Measurements from ENCODE around the gene TEN1. TPM values are rescaled to one million over a fixed set of nuclear protein-coding genes. Genes with fewer than 3 reads are reported as not detected.

The TEN1 gene
- total and polyA plus RNA-seq, 2 of the 13 experiments (the other 11 are each of a cell fraction or from before 2014, with no cell fraction given): 18.0 to 21.3 TPM

- TF ChIP-seq HMGXB4 (CRISPR knock-in tag; IDR thresholded peaks at IDR 0.05; ENCODE audit: borderline replicate concordance in 1 of 2, low read depth in 1 of 2): peak in 1 of 2 experiments; percentile 29; a peak in 2 of 4 replicates
- TF ChIP-seq, protein P1, sequence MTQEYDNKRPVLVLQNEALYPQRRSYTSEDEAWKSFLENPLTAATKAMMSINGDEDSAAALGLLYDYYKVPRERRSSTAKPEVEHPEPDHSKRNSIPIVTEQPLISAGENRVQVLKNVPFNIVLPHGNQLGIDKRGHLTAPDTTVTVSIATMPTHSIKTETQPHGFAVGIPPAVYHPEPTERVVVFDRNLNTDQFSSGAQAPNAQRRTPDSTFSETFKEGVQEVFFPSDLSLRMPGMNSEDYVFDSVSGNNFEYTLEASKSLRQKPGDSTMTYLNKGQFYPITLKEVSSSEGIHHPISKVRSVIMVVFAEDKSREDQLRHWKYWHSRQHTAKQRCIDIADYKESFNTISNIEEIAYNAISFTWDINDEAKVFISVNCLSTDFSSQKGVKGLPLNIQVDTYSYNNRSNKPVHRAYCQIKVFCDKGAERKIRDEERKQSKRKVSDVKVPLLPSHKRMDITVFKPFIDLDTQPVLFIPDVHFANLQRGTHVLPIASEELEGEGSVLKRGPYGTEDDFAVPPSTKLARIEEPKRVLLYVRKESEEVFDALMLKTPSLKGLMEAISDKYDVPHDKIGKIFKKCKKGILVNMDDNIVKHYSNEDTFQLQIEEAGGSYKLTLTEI (CRISPR knock-in tag; conservative IDR thresholded peaks at IDR 0.05): no peak
- no peak for TF ChIP-seq DMTF1 (CRISPR knock-in tag; IDR thresholded peaks at IDR 0.05)
- TF ChIP-seq, protein P2, sequence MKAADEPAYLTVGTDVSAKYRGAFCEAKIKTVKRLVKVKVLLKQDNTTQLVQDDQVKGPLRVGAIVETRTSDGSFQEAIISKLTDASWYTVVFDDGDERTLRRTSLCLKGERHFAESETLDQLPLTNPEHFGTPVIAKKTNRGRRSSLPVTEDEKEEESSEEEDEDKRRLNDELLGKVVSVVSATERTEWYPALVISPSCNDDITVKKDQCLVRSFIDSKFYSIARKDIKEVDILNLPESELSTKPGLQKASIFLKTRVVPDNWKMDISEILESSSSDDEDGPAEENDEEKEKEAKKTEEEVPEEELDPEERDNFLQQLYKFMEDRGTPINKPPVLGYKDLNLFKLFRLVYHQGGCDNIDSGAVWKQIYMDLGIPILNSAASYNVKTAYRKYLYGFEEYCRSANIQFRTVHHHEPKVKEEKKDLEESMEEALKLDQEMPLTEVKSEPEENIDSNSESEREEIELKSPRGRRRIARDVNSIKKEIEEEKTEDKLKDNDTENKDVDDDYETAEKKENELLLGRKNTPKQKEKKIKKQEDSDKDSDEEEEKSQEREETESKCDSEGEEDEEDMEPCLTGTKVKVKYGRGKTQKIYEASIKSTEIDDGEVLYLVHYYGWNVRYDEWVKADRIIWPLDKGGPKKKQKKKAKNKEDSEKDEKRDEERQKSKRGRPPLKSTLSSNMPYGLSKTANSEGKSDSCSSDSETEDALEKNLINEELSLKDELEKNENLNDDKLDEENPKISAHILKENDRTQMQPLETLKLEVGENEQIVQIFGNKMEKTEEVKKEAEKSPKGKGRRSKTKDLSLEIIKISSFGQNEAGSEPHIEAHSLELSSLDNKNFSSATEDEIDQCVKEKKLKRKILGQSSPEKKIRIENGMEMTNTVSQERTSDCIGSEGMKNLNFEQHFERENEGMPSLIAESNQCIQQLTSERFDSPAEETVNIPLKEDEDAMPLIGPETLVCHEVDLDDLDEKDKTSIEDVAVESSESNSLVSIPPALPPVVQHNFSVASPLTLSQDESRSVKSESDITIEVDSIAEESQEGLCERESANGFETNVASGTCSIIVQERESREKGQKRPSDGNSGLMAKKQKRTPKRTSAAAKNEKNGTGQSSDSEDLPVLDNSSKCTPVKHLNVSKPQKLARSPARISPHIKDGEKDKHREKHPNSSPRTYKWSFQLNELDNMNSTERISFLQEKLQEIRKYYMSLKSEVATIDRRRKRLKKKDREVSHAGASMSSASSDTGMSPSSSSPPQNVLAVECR (CRISPR knock-in tag; IDR thresholded peaks at IDR 0.05; ENCODE audit: borderline replicate concordance): peak; percentile 48; the same call in 1 of the 2 replicates
- peak; percentile 71 for TF ChIP-seq MED1 (CRISPR knock-in tag; IDR thresholded peaks at IDR 0.05)
- TF ChIP-seq HIC2 (CRISPR knock-in tag; IDR thresholded peaks at IDR 0.05; ENCODE audit: low read depth): no peak
- 0 out of 2 replicates have a peak, but pooled peaks have one; percentile 20 for TF ChIP-seq ZKSCAN8 (CRISPR knock-in tag; IDR thresholded peaks at IDR 0.05; ENCODE audit: borderline replicate concordance)
- TF ChIP-seq FOXC1 (CRISPR knock-in tag; IDR thresholded peaks at IDR 0.05; ENCODE audit: borderline replicate concordance): no peak
- TF ChIP-seq ZNF496 (CRISPR knock-in tag; IDR thresholded peaks at IDR 0.05; ENCODE audit: insufficient replicate concordance): no peak
- no peak for TF ChIP-seq BRD4 (CRISPR knock-in tag; IDR thresholded peaks at IDR 0.05)
- TF ChIP-seq, protein P3, sequence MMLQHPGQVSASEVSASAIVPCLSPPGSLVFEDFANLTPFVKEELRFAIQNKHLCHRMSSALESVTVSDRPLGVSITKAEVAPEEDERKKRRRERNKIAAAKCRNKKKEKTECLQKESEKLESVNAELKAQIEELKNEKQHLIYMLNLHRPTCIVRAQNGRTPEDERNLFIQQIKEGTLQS (CRISPR knock-in tag; IDR thresholded peaks at IDR 0.05): no peak; the same call in 1 of the 2 replicates
- TF ChIP-seq NFKB2 (CRISPR knock-in tag; IDR thresholded peaks at IDR 0.05; ENCODE audit: borderline replicate concordance): no peak
- no peak for TF ChIP-seq HOXA7 (CRISPR knock-in tag; IDR thresholded peaks at IDR 0.05)
Measured at GRCh38 chr17:75976175-75976848, 2.7 kb upstream of the TEN1 start (continued).

Data from HepG2 (cell line).